ENCODE data around the gene TAOK2. TPM values are rescaled to one million over a fixed set of nuclear protein-coding genes. Genes with fewer than 3 reads are reported as not detected.

TAOK2 gene
- total and polyA plus RNA-seq, 2 of the 13 experiments (the other 11 are each of a cell fraction or from before 2014, with no cell fraction given) = 17.4 to 43.2 TPM

DNA sequence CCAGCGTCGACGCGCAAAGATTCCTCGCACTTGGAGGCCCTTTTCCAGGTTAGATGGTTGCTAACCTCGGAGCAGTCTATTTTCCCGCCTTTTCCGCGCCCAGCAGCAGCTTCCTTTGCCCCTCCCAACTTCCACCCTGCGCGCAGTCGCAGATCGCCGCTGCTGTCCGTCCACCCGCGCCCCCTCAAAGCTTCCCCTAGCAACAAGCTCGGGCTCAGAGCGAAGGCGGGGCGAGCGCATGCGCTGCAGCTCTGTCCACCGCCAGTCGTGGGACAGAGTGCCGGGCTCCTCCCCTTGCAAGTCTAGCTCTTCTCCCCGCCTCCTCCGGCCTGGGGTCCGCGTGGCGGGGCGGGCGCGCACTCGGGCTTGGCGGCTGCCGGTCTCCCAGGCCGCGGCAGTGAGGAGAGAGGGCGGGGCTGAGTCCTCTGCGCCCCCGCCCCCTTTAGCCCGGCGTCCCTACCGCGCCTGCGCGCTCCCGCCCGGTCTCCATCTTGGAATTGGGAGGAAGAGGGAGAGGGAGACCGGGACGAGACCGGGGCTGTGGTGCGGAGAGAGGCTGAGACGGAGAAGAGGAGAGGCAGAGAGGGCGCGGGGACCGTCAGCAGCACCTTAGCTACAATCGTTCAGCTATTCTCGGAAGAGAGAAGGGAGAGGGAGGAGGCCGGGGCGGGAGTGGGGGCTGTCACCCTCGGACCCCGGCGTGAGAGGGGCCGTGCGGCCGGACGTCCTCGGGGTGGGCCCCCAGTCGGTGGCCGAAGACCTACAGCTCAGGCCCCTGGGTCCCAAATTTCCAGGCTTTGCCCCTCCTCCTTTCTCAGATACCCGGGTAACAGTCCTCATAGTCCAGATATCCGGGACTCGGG, at the start of gene TAOK2 (continued):
- TF ChIP-seq ZMYM3 (CRISPR knock-in tag; IDR thresholded peaks at IDR 0.05) (peak; percentile 72; the same call in 1 of the 2 replicates), FOXK2 (IDR thresholded peaks at IDR 0.05) (peak; percentile 89), MLLT10 (CRISPR knock-in tag; IDR thresholded peaks at IDR 0.05) (no peak), MAF1 (CRISPR knock-in tag; IDR thresholded peaks at IDR 0.05; ENCODE audit: borderline replicate concordance) (no peak), ZKSCAN8 (CRISPR knock-in tag; IDR thresholded peaks at IDR 0.05; ENCODE audit: borderline replicate concordance) (peak; percentile 48; the same call in 1 of the 2 replicates), ZNF709 (CRISPR knock-in tag; IDR thresholded peaks at IDR 0.05) (peak; percentile 94; the same call in 1 of the 2 replicates), ZNF558 (CRISPR knock-in tag; IDR thresholded peaks at IDR 0.05; ENCODE audit: borderline replicate concordance) (no peak)
- TF ChIP-seq, protein P1, sequence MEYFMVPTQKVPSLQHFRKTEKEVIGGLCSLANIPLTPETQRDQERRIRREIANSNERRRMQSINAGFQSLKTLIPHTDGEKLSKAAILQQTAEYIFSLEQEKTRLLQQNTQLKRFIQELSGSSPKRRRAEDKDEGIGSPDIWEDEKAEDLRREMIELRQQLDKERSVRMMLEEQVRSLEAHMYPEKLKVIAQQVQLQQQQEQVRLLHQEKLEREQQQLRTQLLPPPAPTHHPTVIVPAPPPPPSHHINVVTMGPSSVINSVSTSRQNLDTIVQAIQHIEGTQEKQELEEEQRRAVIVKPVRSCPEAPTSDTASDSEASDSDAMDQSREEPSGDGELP (IDR thresholded peaks at IDR 0.05; ENCODE audit: borderline replicate concordance, low read depth) = no peak
- TF ChIP-seq, protein P2, sequence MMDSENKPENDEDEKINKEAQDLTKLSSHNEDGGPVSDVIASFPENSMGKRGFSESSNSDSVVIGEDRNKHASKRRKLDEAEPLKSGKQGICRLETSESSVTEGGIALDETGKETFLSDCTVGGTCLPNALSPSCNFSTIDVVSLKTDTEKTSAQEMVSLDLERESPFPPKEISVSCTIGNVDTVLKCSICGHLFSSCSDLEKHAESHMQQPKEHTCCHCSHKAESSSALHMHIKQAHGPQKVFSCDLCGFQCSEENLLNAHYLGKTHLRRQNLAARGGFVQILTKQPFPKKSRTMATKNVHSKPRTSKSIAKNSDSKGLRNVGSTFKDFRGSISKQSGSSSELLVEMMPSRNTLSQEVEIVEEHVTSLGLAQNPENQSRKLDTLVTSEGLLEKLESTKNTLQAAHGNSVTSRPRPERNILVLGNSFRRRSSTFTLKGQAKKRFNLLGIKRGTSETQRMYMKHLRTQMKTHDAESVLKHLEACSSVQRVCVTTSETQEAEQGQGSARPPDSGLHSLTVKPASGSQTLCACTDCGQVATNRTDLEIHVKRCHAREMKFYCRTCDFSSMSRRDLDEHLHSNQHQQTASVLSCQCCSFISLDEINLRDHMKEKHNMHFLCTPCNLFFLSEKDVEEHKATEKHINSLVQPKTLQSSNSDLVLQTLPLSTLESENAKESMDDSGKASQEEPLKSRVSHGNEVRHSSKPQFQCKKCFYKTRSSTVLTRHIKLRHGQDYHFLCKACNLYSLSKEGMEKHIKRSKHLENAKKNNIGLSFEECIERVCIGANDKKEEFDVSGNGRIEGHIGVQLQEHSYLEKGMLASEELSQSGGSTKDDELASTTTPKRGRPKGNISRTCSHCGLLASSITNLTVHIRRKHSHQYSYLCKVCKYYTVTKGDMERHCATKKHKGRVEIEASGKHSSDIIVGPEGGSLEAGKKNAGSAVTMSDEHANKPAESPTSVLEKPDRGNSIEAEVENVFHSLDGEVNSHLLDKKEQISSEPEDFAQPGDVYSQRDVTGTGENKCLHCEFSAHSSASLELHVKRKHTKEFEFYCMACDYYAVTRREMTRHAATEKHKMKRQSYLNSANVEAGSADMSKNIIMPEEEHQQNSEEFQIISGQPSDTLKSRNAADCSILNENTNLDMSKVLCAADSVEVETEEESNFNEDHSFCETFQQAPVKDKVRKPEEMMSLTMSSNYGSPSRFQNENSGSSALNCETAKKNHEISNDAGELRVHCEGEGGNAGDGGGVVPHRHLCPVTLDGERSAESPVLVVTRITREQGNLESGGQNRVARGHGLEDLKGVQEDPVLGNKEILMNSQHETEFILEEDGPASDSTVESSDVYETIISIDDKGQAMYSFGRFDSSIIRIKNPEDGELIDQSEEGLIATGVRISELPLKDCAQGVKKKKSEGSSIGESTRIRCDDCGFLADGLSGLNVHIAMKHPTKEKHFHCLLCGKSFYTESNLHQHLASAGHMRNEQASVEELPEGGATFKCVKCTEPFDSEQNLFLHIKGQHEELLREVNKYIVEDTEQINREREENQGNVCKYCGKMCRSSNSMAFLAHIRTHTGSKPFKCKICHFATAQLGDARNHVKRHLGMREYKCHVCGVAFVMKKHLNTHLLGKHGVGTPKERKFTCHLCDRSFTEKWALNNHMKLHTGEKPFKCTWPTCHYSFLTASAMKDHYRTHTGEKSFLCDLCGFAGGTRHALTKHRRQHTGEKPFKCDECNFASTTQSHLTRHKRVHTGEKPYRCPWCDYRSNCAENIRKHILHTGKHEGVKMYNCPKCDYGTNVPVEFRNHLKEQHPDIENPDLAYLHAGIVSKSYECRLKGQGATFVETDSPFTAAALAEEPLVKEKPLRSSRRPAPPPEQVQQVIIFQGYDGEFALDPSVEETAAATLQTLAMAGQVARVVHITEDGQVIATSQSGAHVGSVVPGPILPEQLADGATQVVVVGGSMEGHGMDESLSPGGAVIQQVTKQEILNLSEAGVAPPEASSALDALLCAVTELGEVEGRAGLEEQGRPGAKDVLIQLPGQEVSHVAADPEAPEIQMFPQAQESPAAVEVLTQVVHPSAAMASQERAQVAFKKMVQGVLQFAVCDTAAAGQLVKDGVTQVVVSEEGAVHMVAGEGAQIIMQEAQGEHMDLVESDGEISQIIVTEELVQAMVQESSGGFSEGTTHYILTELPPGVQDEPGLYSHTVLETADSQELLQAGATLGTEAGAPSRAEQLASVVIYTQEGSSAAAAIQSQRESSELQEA (CRISPR knock-in tag; IDR thresholded peaks at IDR 0.05; ENCODE audit: not compliant biosample characterization) = peak; percentile 92
- TF ChIP-seq, protein P3, sequence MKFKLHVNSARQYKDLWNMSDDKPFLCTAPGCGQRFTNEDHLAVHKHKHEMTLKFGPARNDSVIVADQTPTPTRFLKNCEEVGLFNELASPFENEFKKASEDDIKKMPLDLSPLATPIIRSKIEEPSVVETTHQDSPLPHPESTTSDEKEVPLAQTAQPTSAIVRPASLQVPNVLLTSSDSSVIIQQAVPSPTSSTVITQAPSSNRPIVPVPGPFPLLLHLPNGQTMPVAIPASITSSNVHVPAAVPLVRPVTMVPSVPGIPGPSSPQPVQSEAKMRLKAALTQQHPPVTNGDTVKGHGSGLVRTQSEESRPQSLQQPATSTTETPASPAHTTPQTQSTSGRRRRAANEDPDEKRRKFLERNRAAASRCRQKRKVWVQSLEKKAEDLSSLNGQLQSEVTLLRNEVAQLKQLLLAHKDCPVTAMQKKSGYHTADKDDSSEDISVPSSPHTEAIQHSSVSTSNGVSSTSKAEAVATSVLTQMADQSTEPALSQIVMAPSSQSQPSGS (CRISPR knock-in tag; IDR thresholded peaks at IDR 0.05) = peak; percentile 82
- TF ChIP-seq, protein P4, sequence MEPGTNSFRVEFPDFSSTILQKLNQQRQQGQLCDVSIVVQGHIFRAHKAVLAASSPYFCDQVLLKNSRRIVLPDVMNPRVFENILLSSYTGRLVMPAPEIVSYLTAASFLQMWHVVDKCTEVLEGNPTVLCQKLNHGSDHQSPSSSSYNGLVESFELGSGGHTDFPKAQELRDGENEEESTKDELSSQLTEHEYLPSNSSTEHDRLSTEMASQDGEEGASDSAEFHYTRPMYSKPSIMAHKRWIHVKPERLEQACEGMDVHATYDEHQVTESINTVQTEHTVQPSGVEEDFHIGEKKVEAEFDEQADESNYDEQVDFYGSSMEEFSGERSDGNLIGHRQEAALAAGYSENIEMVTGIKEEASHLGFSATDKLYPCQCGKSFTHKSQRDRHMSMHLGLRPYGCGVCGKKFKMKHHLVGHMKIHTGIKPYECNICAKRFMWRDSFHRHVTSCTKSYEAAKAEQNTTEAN (CRISPR knock-in tag; conservative IDR thresholded peaks at IDR 0.05) = peak; percentile 91; the same call in 1 of the 2 replicates
- TF ChIP-seq, protein P5, sequence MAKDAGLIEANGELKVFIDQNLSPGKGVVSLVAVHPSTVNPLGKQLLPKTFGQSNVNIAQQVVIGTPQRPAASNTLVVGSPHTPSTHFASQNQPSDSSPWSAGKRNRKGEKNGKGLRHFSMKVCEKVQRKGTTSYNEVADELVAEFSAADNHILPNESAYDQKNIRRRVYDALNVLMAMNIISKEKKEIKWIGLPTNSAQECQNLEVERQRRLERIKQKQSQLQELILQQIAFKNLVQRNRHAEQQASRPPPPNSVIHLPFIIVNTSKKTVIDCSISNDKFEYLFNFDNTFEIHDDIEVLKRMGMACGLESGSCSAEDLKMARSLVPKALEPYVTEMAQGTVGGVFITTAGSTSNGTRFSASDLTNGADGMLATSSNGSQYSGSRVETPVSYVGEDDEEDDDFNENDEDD (CRISPR knock-in tag; IDR thresholded peaks at IDR 0.05; ENCODE audit: borderline replicate concordance) = peak; percentile 99

Measured in HepG2 (cell line).